NCI-H1694 (cell line): ENCODE measurements around the gene COP1.

Experiments used
- DNase-seq: peaks from one replicate; lab custom pipeline; 2025; lab: John Stamatoyannopoulos, UW

Gene COP1

GRCh38 chr1:176199707-176200106 is 7.4 kb downstream of the COP1 start:
- DNase-seq, result no peak

GRCh38 chr1:176198413-176198812 is 8.7 kb downstream of the COP1 start:
- no peak for DNase-seq

DNA sequence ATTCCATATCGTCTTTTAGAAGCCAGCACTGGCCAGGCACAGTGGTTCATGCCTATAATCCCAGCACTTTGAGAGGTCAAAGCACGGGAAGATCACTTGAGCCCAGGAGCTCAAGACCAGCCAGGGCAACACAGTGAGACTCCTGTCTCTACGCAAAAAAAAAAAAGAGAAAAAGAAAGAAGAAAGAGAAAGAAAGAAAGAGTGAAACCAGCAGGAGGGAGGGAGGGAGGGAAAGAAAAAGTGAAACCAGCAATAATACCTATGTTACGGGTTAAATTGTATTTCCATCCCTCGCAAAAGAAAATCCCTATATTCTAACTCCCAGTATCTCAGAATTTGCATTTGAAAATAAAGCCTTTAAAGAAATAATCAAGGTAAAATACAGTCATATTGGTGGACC is 10.4 kb downstream of the COP1 start:
- DNase-seq, result no peak

- no peak for DNase-seq
Observed at GRCh38 chr1:176195547-176195946, 11.5 kb downstream of the COP1 start.

DNA sequence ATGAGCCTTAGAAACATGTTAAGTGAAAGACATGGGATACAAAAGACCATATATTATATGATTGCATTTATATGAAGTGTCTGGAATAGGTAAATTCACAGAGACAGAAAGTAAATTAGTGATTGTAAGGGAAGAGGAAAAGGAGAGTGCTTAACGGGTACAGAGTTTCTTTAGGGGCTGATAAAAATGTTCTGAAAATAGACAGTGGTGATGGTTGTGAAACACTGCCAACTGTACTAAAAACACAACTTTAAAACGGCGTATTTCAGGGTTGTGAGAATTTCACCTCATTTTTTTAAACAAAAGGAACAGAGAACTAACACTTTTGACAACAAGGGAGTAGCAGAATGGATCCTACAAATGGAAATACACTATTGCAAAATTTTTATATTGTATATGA is 13.4 kb downstream of the COP1 start:
- DNase-seq, result no peak

- no peak for DNase-seq
Observed at GRCh38 chr1:176193023-176193422, 14.1 kb downstream of the COP1 start.

- no peak for DNase-seq
Observed at GRCh38 chr1:176188604-176189003, 18.5 kb downstream of the COP1 start.

- no peak for DNase-seq
Observed at GRCh38 chr1:176187001-176187400, 20.1 kb downstream of the COP1 start.

DNA sequence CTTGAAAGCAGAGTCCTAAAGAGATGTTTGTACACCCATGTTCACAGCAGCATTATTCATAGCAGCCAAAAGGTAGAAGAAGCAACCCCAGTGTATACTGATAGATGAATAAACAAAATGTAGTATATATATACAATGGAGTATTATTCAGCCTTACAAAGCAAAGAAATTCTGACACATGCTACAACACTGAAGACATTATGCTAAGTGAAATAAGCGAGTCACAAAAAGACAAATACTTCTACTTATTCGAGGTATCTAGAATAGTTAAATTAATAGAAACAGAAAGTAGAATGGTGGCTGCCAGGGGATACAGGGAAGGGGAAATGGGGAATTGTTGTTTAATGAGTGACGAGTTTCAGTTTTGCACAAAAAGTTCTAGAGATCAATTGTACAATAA is 23.5 kb downstream of the COP1 start:
- no peak for DNase-seq

- no peak for DNase-seq
Observed at GRCh38 chr1:176178316-176178715, 28.8 kb downstream of the COP1 start.

DNA sequence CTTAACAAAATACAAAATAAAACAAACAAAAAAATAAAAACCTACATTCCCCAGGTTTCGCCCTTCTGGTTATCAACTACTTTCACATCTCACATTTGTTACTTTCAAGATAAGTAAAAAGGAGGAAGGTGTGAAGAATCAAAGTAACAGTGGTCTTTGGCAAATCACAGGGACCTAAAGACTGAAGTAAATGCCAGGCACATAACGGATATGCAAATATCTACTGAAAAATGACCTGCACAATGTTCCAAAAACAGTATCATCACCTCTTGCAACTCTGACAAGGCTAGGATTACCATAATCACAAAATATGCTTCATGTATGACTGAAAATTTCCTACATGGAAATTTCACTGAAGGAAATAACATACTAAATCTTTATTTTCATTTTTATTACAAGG is 29.3 kb downstream of the COP1 start:
- no peak for DNase-seq

- DNase-seq, result no peak
Observed at GRCh38 chr1:176174108-176174507, 33.0 kb downstream of the COP1 start.

- DNase-seq, result no peak
Observed at GRCh38 chr1:176172215-176172614, 34.9 kb downstream of the COP1 start.

- DNase-seq, result no peak
Observed at GRCh38 chr1:176167210-176167609, 39.9 kb downstream of the COP1 start.

DNA sequence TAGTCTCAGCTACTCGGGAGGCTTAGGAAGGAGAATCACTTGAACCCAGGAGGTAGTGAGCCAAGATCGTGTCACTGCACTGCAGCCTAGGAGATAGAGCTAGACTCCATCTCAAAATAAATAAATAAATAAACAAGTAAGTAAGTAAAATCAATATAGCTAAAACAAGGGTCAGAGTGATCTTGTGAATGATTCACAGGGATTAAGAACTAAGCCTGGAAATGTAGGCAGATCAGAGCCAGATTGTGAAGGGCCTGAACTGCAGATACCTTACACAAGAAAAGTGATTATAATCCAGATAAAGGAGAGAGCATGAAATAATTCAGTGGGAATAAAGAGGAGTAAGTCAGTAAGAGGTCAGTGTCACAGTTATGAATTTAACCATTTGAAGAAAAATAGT is 41.5 kb downstream of the COP1 start:
- no peak for DNase-seq

DNA sequence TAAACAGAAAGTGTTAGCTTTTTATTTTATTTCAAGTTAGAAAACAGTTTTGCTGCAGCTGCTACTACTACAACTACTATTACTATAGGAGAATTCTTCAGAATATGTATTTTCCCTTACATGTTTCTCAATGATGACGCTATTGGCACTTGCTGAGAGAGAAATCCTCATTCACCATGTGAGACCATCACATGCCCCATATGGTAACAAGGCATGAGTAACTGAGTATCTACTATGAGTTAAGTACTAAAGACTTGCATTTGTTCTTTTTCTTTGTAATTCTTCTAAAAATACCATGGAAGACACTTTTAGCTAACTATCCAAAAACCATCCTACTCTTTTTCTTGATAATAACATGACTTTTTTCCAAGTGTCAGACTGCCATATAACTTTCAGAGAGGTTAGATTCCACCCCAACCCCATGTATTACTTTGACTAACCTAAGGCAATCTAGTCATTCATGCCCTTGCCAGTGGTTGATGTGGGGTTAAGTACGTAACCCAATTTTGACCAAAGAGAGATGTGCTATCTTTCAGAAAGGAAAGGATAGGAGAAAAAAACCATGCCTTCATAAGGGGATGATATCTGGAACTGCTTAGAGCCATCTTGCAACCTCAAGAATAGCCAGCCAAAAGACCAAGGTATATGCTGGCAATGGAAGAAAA is 42.9 kb downstream of the COP1 start:
- DNase-seq, result no peak

- no peak for DNase-seq
Observed at GRCh38 chr1:176159993-176160392, 47.1 kb downstream of the COP1 start.

- no peak for DNase-seq
Observed at GRCh38 chr1:176157995-176158394, 49.1 kb downstream of the COP1 start.

GRCh38 chr1:176149939-176150807 is 56.9 kb downstream of the COP1 start:
- DNase-seq, result no peak

DNA sequence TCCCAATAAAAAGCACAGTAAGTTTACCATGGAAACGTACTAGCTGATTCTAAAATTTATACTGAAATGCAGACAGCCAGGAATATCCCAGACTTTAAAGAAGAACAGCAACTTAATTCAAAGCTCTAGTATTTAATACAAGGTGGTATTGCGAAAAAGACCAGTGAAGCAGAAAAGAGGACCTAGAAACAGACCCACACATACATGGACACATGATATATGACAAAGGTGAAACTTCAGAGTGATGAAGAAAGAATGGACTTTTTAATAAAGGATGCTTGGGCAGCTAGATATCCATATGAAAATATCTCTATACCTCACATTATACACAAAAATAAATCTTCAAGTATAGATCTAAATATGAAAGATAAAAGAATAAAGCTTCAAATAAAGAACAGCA is 62.6 kb downstream of the COP1 start:
- no peak for DNase-seq

DNA sequence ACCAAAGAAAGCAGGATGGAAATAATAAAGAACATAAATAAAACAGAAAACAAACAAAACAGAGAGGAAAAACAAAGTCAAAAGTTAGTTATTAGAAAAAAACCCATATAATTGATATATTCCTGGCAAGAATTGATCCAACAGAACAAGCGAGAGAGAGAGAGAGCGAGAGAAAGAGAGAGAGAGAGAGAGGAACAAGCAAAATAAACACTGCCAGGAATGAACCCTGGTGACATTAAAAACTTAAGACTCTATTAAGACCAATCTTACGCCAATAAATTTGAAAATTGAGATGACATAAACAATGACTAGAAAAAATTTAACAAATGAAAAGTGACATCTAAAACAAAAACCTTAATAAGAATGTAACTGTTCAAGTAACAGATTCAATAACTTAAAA is 64.1 kb downstream of the COP1 start:
- no peak for DNase-seq

DNA sequence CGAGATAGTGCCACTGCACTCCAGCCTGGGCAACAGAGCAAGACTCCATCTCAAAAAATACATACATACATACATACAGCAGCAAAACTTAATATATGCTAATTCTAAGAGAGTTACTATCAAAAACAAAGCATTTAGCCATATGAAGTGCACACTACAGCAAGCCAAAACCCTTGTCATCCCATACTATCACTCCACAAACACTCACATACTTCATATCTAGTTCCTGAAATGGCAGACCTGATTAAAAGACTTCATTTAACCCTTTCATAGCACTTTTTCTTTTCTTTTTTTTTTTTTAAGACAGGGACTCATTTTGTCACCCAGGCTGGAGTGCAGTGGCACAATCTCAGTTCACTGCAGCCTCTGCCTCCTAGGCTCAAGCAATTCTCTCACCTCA is 65.6 kb downstream of the COP1 start:
- DNase-seq, result no peak

DNA sequence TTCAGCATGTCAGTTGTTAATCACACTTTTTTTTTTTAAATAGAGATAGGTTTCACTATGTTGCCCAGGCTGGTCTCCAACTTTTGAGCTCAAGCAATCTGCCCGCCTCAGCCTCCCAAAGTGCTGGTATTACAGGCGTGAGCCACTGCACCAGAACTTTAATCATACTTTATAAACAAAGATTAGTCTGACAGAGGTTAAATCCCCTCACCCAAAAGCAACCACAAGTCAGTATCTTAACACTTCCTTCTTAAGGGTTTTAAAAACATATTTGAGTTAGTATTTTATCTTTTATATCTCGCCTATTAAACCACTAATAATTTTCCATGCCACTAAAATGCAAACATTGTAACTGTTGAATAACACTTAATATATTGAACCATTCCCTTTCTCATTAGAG is 70.2 kb downstream of the COP1 start:
- no peak for DNase-seq

DNA sequence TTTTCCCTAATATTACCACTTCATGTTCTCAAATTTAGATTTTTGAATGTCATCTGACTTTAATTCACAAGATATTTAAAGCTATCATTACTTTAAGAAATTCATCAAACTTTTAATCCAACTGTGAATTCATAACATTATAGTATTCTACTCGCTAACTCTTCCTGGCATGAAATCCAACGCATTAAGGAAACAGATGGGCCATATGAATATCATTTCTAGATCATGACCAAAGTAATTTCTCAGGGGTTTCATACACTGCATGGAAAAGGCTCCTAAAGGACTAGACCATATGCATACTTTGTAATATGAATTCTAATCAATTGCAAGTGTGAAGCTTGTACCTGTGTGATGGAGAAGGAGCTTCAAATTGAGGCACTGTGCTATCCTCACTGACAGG is 72.4 kb downstream of the COP1 start:
- DNase-seq, result no peak
